22Rv1 (cell line): ENCODE results near the gene PLCB1.

Experiments
- ZFX ChIP-seq: fragments of 450-650 bp; IDR thresholded peaks from 2 replicates; pipeline ENCODE4 v1.6.1; 2017; ENCODE audit warnings: antibody characterized with exemption, borderline replicate concordance
- TF ChIP-seq, protein P1 (sequence below): fragments of 450-650 bp; IDR thresholded peaks from 2 replicates; pipeline ENCODE4 v1.5.1; 2017; ENCODE audit warnings: mild to moderate bottlenecking

DNA sequence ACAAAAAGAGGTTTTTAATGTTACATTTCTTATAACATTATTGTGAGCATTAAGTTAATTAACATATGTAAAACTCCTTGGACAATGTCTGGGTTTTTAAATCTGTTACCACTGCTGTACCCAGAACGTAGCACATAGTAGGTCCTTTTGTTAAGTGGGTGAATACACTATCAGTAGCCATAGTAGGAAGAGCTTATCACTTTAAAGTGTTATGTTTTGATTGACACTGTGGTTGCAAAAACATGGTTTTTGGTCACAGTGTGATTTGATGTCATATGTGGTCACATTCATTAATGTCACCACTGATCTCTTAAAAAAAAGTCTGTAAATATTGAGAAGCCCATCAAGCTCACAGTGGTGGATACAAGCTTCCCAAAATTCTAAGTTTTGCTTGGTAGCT lies 160.7 kb downstream of the PLCB1 start:
- TF ChIP-seq ZFX = no peak
- TF ChIP-seq, protein P1, sequence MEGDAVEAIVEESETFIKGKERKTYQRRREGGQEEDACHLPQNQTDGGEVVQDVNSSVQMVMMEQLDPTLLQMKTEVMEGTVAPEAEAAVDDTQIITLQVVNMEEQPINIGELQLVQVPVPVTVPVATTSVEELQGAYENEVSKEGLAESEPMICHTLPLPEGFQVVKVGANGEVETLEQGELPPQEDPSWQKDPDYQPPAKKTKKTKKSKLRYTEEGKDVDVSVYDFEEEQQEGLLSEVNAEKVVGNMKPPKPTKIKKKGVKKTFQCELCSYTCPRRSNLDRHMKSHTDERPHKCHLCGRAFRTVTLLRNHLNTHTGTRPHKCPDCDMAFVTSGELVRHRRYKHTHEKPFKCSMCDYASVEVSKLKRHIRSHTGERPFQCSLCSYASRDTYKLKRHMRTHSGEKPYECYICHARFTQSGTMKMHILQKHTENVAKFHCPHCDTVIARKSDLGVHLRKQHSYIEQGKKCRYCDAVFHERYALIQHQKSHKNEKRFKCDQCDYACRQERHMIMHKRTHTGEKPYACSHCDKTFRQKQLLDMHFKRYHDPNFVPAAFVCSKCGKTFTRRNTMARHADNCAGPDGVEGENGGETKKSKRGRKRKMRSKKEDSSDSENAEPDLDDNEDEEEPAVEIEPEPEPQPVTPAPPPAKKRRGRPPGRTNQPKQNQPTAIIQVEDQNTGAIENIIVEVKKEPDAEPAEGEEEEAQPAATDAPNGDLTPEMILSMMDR = no peak
